Cortex of kidney (tissue), 1 donor: Measurements from ENCODE around the gene CGGBP1.

Source experiments
- DNase-seq: peaks from one replicate; lab custom pipeline; 2025; lab: John Stamatoyannopoulos, UW

Gene CGGBP1, protein sequence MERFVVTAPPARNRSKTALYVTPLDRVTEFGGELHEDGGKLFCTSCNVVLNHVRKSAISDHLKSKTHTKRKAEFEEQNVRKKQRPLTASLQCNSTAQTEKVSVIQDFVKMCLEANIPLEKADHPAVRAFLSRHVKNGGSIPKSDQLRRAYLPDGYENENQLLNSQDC

DNA sequence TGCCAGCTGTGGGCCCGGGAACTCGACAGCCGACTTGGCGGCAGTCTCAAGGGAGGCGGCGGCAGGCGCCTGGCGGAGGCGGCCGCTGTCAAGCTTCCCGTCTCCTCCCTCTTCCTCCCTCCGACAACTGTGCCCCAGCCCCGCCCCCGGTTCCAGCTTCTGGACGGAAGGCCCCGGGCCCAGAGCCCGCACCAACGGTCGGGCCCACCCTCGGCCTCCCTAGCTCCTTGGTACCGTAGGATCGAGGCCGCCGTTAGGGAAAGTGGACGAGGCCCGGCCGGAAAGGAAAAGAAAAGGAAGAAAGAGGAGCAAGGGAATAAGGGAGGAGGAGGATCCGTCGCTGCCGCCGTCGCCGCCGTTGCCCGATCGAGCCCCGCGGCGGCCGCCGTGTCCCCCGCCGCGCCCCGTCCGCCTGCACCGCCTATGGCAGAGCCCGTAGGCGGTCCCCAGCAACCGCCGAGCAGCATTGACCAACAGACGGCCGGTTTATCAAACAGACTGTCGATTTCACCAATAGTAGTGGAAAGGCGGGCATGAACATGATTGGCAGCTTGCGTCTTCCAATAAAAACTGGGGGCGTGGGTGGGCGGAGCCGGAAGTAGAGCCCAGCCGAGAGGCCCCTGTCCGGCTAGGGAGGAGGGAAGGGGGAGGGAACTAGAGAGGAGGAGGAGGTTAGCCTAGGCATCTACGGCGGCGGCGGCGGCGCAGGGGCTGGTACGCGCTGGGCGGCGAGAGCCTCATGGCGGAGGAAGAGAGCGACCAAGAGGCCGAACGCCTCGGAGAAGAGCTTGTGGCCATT lies at the start of gene CGGBP1, which contains the start of gene ZNF654:
Gene CGGBP1 (minus strand): TSS at position 425 of the 799 bp plus-strand sequence. CDS start 3,029 bp downstream, outside the sequence.
Gene ZNF654 (plus strand): TSS at position 675 of the 799 bp plus-strand sequence. CDS start 65 bp downstream, at position 740.
- peak; percentile 93 for DNase-seq

- no peak for DNase-seq
Observed at GRCh38 chr3:88105325-88105724, 46.5 kb upstream of the CGGBP1 start.

DNA sequence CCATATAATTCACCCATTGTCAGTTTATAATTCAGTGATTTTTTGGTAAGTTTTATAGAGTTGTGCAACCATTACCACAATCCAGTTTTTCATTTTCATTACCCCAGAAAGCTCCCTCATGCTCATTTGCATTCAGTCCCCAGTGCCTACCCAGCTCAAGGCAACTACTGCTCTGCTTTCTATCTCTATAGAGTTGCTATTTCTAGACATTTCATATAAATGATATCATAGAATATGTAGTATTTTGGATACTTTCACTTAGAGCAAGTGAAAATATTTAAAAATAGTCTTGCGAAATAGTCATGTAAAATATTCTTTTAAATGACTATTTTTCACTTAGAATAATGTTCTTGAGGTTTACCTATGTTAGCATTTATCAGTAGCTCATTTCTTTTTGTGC lies 42.3 kb upstream of the CGGBP1 start:
- no peak for DNase-seq

GRCh38 chr3:88093266-88093665 lies 34.5 kb upstream of the CGGBP1 start:
- DNase-seq: no peak

DNA sequence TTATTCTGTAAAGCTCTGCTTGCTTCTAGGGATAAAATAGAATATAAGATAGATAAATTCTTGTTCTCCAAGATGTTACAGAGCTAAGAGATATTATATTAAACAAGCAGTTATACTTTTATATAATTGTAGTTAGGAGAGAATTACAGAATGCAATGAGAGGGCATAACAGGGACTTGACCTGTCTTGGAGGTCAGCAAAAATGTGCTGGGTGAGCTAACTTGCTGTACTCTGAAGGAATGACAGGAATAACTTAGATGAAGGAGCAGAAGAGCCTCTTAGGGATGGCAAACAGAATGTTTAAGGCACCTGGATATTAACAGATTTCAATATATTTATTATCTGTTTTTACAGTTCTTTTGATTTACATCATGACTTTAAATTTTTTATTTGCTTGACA lies 33.5 kb upstream of the CGGBP1 start:
- no peak for DNase-seq

DNA sequence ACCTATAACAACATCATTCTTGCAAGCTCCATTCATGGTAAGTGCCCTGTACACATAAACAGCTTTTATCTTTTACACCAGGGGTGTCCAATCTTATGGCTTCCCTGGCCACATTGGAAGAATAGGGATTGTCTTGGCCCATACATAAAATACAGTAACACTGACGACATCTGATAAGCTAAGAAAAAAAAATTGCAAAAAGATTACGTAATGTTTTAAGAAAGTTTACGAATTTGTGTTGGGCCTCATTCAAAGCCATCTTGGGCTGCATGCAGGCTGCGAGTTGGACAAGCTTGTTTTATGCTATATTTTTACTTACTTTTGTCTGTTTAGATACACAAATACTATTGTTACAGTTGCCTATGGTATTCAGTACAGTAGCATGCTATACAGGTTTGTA lies 31.9 kb upstream of the CGGBP1 start:
- no peak for DNase-seq

GRCh38 chr3:88084097-88084501 lies 25.3 kb upstream of the CGGBP1 start:
- no peak for DNase-seq

GRCh38 chr3:88082854-88083253 lies 24.0 kb upstream of the CGGBP1 start:
- no peak for DNase-seq

DNA sequence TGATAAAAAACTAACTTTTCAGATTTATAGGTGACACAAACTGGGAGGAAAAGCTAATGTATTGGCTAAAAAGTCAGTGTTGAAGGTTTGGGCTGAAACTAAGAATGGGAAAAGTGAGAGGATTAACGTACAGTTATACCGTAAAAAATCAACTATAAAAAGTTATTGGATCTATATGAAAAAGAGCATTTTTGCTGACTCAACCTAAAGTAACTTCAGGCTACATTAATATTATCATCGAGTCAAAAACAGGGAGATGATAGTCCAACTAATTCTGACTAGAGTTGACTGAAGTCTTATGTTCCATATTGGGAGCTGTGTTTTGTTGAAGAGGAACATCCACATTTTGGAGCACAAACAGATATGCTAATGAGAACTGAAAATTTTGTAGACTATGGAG lies 20.1 kb upstream of the CGGBP1 start:
- no peak for DNase-seq

DNA sequence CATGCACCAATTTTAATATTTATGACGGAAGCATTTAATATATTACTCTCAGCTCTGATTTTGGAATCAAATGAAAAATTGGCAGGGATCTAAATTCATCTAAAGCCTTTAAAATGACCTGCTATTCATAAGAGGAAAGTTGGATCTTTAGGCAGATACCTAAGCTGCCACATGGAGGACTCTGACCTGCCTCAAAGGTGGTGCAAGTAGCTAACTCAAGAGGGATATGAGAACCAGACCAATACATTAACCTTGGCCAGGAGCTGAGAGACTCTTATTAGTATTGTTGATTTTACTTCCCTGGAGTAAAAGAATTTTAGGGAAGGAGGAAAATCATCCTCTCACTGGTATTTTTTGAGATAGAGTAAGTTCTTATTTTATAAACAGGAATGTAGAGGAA lies 17.9 kb upstream of the CGGBP1 start:
- DNase-seq: no peak

GRCh38 chr3:88075497-88075896 lies 16.7 kb upstream of the CGGBP1 start:
- DNase-seq: no peak

GRCh38 chr3:88075072-88075471 lies 16.3 kb upstream of the CGGBP1 start:
- no peak for DNase-seq

DNA sequence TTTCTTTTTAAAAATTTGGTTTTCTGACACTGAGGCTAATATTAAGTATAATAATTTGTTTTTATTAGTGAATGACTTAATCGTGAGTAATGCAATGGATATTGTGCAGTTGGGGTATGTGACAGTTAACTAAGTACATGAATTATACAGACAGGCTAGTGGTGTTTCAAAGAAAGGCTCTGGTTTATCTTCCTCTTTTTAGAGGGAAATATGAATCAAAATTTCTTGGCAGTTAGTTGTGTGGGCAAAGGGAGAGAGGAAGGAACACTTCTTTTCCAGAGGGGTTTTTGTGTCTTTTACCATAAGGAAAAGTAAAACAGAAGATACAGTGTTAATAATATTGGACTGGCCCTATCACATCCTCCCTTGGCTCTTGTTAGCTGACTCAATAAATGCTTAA lies 2.9 kb upstream of the CGGBP1 start:
- DNase-seq: no peak

GRCh38 chr3:88059380-88060170 lies 770 bp upstream of the CGGBP1 start:
- DNase-seq: no peak

DNA sequence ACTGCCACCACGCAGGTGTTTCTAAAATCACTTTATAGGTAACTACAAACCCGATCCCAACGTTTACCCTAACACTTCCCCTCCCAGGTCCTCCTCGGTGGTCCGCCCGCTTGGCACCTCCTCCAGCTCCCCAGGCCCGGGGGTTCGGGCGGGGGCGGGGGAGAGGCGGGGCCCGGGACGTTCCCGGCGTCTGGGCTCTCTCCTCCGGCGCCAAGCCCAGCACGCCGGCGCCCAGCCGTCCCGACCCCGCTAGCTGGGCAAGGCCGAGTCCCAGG lies 562 bp downstream of the CGGBP1 start:
- no peak for DNase-seq

GRCh38 chr3:88057630-88058305 lies 1.0 kb downstream of the CGGBP1 start:
- DNase-seq: no peak

DNA sequence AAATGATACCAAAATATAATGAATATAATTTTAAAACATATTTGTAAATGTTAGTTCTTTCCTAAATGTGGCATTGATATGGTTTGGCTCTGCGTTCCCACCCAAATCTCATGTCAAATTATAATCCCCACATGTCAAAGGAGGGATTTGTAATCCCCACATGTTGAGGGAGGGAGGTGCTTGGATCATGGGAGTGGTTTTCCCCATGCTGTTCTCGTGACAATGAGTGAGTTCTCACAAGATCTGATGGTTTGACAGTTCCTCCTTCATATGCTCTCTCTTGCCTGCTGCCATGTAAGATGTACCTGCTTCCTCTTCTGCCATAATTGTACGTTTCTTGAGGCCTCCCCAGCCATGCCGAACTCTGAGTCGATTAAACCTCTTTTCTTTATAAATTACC lies 12.0 kb downstream of the CGGBP1 start:
- no peak for DNase-seq

GRCh38 chr3:88044411-88044810 lies 14.4 kb downstream of the CGGBP1 start:
- DNase-seq: no peak

- no peak for DNase-seq
Observed at GRCh38 chr3:88041005-88041404, 17.8 kb downstream of the CGGBP1 start.

DNA sequence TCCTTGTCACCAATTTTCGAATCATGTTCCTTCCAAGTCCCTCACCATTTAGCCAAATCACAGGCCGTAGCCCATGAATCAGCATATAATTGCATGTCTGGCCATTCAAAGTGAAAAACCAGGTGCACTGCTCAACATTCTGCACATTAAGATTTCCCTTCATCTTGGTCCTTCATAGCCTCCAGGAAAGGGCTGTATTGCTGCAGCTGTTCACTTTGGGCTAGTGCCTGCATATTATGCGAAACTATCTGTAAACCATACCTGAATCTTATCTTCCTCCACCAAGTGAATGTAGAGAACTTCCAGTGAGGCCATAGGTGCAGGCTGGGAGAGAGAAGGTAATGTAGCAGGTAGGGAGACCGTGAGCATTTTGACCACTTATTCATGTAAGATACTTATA lies 18.3 kb downstream of the CGGBP1 start:
- DNase-seq: no peak

- no peak for DNase-seq
Observed at GRCh38 chr3:88038566-88038965, 20.2 kb downstream of the CGGBP1 start.

- DNase-seq: no peak
Observed at GRCh38 chr3:88036221-88036620, 22.6 kb downstream of the CGGBP1 start.
